GM10847 (cell line): ENCODE data around the gene CX3CL1.

Experiments
- POLR2A ChIP-seq: IDR thresholded peaks from 2 replicates; pipeline ENCODE4 v1.6.1; 2011; ENCODE audit not compliant: insufficient read length; ENCODE audit errors: extremely low read depth

The CX3CL1 gene

GRCh38 chr16:57412584-57412983 lies 40.3 kb downstream of the CX3CL1 start:
- TF ChIP-seq POLR2A: no peak

GRCh38 chr16:57413301-57413730 lies 41.0 kb downstream of the CX3CL1 start:
- no peak for TF ChIP-seq POLR2A

- TF ChIP-seq POLR2A: no peak
Measured at GRCh38 chr16:57413733-57414132, 41.4 kb downstream of the CX3CL1 start.

GRCh38 chr16:57416084-57416483 lies 43.8 kb downstream of the CX3CL1 start:
- no peak for TF ChIP-seq POLR2A

GRCh38 chr16:57419506-57419905 lies 47.2 kb downstream of the CX3CL1 start:
- TF ChIP-seq POLR2A: no peak

- no peak for TF ChIP-seq POLR2A
Measured at GRCh38 chr16:57422026-57422944, 50.0 kb downstream of the CX3CL1 start.

- TF ChIP-seq POLR2A: no peak
Measured at GRCh38 chr16:57423152-57423551, 50.9 kb downstream of the CX3CL1 start.

GRCh38 chr16:57424583-57424982 lies 52.3 kb downstream of the CX3CL1 start:
- no peak for TF ChIP-seq POLR2A

- TF ChIP-seq POLR2A: no peak
Measured at GRCh38 chr16:57426356-57426755, 54.1 kb downstream of the CX3CL1 start.

- no peak for TF ChIP-seq POLR2A
Measured at GRCh38 chr16:57427307-57427706, 55.0 kb downstream of the CX3CL1 start.

- no peak for TF ChIP-seq POLR2A
Measured at GRCh38 chr16:57427824-57428223, 55.5 kb downstream of the CX3CL1 start.

- no peak for TF ChIP-seq POLR2A
Measured at GRCh38 chr16:57430955-57431354, 58.7 kb downstream of the CX3CL1 start.

- TF ChIP-seq POLR2A: no peak
Measured at GRCh38 chr16:57432505-57432904, 60.2 kb downstream of the CX3CL1 start.

GRCh38 chr16:57432989-57433388 lies 60.7 kb downstream of the CX3CL1 start:
- no peak for TF ChIP-seq POLR2A

- TF ChIP-seq POLR2A: no peak
Measured at GRCh38 chr16:57434003-57434402, 61.7 kb downstream of the CX3CL1 start.
